ENCODE data around the gene SPRN.

DNA sequence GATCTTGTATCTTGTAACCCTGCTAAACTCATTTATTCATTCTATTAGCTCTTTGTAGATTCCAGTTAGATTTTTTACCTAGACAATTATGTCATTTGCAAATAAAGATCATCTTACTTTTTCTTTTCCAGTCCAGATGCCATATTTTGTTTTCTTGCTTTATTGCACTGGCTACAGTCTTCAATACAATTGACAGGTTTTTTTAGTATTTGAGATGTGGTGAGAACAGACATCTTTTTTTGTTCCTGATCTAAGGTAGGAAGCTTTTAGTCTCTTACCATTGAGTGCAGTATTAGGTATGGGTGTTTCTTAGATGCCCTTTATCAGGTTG, 12.1 kb downstream of the SPRN start:
- TF ChIP-seq CTCF (IDR thresholded peaks at IDR 0.05; ENCODE audit: low read length) (no peak), EZH2 (optimal IDR thresholded peaks at IDR 0.05; ENCODE audit: low read depth, low read length) (no peak)
